Measurements from ENCODE around the gene PEX12.
A peak's percentile ranks its signal among the peaks of the same experiment; 100 is the strongest.

DNA sequence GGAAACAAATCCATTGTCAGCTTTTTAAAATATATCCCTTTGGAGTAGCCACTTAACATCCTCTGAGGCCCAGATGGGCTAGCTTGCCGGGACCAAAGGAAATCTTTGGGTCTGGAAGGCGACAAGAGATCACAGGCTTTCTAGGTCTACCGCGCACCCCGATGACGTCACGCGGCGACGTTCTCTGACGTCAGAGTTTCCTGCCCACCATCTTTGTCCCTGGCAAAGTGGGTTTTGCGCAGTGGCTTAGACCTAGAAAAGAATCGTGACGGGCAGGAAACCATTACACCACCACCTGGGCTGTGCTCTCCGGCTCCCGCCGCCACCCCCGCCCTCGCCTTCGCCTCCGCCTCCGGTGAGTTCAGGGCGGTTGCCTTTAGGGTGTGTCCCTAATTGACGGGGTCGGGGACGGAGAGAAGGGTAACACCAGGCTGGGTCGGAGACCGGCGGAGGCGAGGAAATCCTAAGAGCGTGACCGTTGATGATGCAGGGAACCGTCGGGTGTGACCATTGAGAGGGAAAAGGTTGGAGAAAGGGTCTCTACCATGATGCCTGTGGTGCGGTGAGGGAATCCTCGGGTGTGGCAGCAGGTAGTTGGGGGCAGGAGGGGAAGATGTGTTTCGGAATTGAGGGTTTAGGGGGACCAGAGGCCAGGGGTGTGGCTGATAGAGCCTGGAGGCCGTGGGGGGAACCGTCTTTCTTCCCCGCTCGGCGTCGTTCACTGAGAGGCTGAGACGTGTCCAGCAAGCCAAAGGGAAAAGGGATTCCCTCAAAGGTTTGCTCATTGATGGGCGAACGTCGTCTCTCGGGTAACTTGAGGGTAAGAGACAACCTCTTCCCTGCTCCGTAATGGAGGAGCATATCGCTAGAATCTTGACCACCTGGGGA is 8.9 kb upstream of the PEX12 start, which contains the start of gene AP2B1:
- TF ChIP-seq CTCF (IDR thresholded peaks at IDR 0.05 in 2 of 3, conservative IDR thresholded peaks at IDR 0.05 in 1 of 3; ENCODE audit: insufficient read depth in 2 of 3, low read depth in 1 of 3, low read length in 3 of 3), result peak in 1 of 3 experiments; percentile 7; a peak in 1 of 6 replicates
- peak; percentile 85 for TF ChIP-seq POLR2AphosphoS5 (IDR thresholded peaks at IDR 0.05; ENCODE audit: control insufficient read depth, insufficient read depth, low read depth, low read length)

Measured in K562 (cell line).